Measurements from ENCODE around the gene KRT76.
A peak's percentile ranks its signal among the peaks of the same experiment; 100 is the strongest.
"Not testable (repeated sequence)": the region's sequence is repeated elsewhere in the genome, so short reads cannot be mapped to it uniquely, and the experiment has no call there.

The KRT76 gene

GRCh38 chr12:52796839-52797528 lies 19.8 kb upstream of the KRT76 start:
- DNase-seq: no peak

- no peak for DNase-seq
Observed at GRCh38 chr12:52796429-52796794, 19.3 kb upstream of the KRT76 start.

- no peak for DNase-seq
Observed at GRCh38 chr12:52795694-52796428, 18.7 kb upstream of the KRT76 start, which contains the start of gene KRT3. Gene KRT3, minus strand, starts transcription at chr12:52796117. Its CDS starts 75 bp downstream, at chr12:52796042.

GRCh38 chr12:52795332-52795674 lies 18.2 kb upstream of the KRT76 start:
- not testable (repeated sequence) for DNase-seq

GRCh38 chr12:52794479-52795331 lies 17.6 kb upstream of the KRT76 start:
- DNase-seq: no peak

- DNase-seq: no peak
Observed at GRCh38 chr12:52792185-52793029, 15.3 kb upstream of the KRT76 start.

- DNase-seq: no peak
Observed at GRCh38 chr12:52791271-52792184, 14.4 kb upstream of the KRT76 start.

GRCh38 chr12:52790427-52791270 lies 13.5 kb upstream of the KRT76 start:
- no peak for DNase-seq

GRCh38 chr12:52789637-52790426 lies 12.7 kb upstream of the KRT76 start:
- DNase-seq: no peak

GRCh38 chr12:52788876-52789636 lies 11.9 kb upstream of the KRT76 start:
- DNase-seq: no peak

- no peak for DNase-seq
Observed at GRCh38 chr12:52788192-52788875, 11.2 kb upstream of the KRT76 start.

GRCh38 chr12:52787324-52788191 lies 10.4 kb upstream of the KRT76 start:
- DNase-seq: peak; percentile 74

- DNase-seq: no peak
Observed at GRCh38 chr12:52784909-52785308, 7.8 kb upstream of the KRT76 start.

- DNase-seq: no peak
Observed at GRCh38 chr12:52783563-52784316, 6.6 kb upstream of the KRT76 start.

- no peak for DNase-seq
Observed at GRCh38 chr12:52782502-52782901, 5.4 kb upstream of the KRT76 start.

GRCh38 chr12:52781399-52782082 lies 4.4 kb upstream of the KRT76 start:
- no peak for DNase-seq

All from NCI-H69 (cell line).